Thyroid gland (tissue), 4 donors: ENCODE results near the gene NOL4. TPM values are rescaled to one million over a fixed set of nuclear protein-coding genes. Genes with fewer than 3 reads are reported as not detected.
"Not testable (repeated sequence)": the region's sequence is repeated elsewhere in the genome, so short reads cannot be mapped to it uniquely, and the experiment has no call there.

Experiments
- DNase-seq, 2 donors: peaks; one replicate each; pipeline ENCODE4 v3.0.0-alpha.2; 2019
- H3K27ac ChIP-seq, 3 donors: fragments of 200-600 bp; sonication (generic); 1 replicate in 2 of 3; 2 replicates in 1 of 3; pipeline ENCODE4 v1.5.1; 2016 to 2019; ENCODE audit warnings: mild to moderate bottlenecking in 1 of 3, moderate library complexity in 1 of 3
- H3K27me3 ChIP-seq: fragments of 200-600 bp; sonication (generic); one replicate; pipeline ENCODE4 v1.5.1; 2019
- H3K36me3 ChIP-seq, 2 donors: fragments of 200-600 bp; sonication (generic); one replicate each; pipeline ENCODE4 v1.5.1; 2016 to 2019
- H3K4me1 ChIP-seq, 2 donors: fragments of 200-600 bp; sonication (generic); one replicate each; pipeline ENCODE4 v1.5.1; 2017 to 2019
- H3K4me3 ChIP-seq, 3 donors: fragments of 200-600 bp; sonication (generic); replicated peaks in 1 of 3; 1 replicate in 2 of 3; 2 replicates in 1 of 3; pipeline ENCODE4 v1.5.1; 2016; ENCODE audit warnings: mild to moderate bottlenecking in 1 of 3
- H3K9me3 ChIP-seq: fragments of 200-600 bp; sonication (generic); one replicate; pipeline ENCODE4 v1.5.1; 2017
- POLR2A ChIP-seq, 2 donors: fragments of 450-650 bp; IDR thresholded peaks; one replicate each; pipeline ENCODE4 v1.6.1; 2017; ENCODE audit warnings: antibody characterized with exemption in 2 of 2, mild to moderate bottlenecking in 2 of 2, moderate library complexity in 1 of 2
- WGBS, 2 donors: methylation state at CpG; one replicate each; pipeline ENCODE4 v1.1.5; 2017; 5-methylcytosine and 5-hydroxymethylcytosine counted together
- intact Hi-C: fragments of 100-400 bp; cut with DNase I; formaldehyde crosslinking; loops from one replicate; pipeline ENCODE4 v1.15.1; 2023
- total RNA-seq, 4 donors: library from RNA; depleted of rRNA; stranded (reverse); fragments of >200 nt; gene quantifications; one replicate each; pipeline ENCODE4 v1.2.3, GENCODE V29; 2016
- TF ChIP-seq, protein P1 (sequence below), 6 experiments: fragments of 200-600 bp in 3 of 6; fragments of 450-650 bp in 3 of 6; sonication (generic) in 3 of 6; IDR thresholded peaks; one replicate each; pipeline ENCODE4 v1.5.1; 2016 to 2019; ENCODE audit warnings: antibody characterized with exemption in 6 of 6, mild to moderate bottlenecking in 2 of 6, inconsistent platforms in 1 of 6, moderate library complexity in 1 of 6

Gene NOL4, protein sequence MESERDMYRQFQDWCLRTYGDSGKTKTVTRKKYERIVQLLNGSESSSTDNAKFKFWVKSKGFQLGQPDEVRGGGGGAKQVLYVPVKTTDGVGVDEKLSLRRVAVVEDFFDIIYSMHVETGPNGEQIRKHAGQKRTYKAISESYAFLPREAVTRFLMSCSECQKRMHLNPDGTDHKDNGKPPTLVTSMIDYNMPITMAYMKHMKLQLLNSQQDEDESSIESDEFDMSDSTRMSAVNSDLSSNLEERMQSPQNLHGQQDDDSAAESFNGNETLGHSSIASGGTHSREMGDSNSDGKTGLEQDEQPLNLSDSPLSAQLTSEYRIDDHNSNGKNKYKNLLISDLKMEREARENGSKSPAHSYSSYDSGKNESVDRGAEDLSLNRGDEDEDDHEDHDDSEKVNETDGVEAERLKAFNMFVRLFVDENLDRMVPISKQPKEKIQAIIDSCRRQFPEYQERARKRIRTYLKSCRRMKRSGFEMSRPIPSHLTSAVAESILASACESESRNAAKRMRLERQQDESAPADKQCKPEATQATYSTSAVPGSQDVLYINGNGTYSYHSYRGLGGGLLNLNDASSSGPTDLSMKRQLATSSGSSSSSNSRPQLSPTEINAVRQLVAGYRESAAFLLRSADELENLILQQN
- total RNA-seq = 10 to 100 TPM in 2 of 4 donors, 1 to 10 TPM in 1, under 1 TPM in 1; 0.81 to 14.3 (median 8.7) TPM

DNA sequence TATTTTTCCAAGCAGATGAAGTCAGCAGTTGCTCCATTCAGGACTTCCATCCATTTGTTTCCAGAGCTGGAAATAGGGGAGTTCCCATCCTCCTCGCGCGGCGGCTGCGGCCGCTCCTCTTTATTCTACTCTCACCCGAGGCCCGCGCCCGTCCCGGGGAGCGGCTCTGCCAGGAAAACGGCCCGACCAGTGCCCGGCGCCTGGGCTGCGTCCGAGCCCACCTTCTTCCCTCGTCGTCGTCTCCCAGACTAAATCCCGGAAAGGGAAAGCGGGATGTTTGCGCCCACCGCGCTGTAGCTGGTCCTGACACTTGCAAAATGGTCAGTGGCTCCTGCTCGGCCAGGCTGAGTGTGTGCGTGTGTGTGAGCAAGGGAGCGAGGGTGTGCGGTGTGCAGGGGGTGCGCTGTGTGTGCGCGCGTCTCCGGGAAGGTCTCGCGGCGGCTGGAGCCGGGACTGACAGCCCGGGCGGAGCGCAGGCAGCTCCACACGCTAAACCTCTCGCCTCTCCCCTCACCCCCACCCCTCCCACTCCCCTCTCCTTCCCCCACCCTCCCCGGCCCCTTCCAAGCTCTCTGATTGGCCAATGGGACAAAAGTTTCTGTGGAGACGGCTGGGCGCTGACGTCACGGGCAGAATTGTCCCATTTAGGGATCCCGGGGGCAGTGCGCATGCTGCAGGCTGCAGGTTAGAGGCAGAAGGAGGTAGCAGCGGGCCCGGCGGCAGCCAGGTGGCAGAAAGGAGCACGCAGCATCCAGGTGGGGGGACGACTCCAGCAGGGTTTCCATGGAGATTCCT is at the start of gene NOL4:
Gene NOL4, minus strand, starts transcription at position 491 of the 795 bp plus-strand sequence. CDS start 1,660 bp downstream, outside the sequence.
- Histone ChIP-seq H3K4me1 (peaks cover 3 to 7% of the 10 kb centered on the region in 2 donors), H3K4me3 (peak within 1 kb of the TSS; percentile 18 to 74 (median 44)), H3K9me3 (no peaks in the 10 kb centered on the region), H3K27ac (peak within 1 kb of the TSS in 1 of 3 donors; percentile 60), H3K27me3 (no peaks in the 10 kb centered on the region), H3K36me3 (no peaks in the 10 kb centered on the region)
- intact Hi-C loops = no loop called here
- 0 to 1% methylated on average over 36 to 45 of the region's 56 CpGs for WGBS, 2 donors
- peak; percentile 97 to 98 for DNase-seq
- TF ChIP-seq, protein P1, sequence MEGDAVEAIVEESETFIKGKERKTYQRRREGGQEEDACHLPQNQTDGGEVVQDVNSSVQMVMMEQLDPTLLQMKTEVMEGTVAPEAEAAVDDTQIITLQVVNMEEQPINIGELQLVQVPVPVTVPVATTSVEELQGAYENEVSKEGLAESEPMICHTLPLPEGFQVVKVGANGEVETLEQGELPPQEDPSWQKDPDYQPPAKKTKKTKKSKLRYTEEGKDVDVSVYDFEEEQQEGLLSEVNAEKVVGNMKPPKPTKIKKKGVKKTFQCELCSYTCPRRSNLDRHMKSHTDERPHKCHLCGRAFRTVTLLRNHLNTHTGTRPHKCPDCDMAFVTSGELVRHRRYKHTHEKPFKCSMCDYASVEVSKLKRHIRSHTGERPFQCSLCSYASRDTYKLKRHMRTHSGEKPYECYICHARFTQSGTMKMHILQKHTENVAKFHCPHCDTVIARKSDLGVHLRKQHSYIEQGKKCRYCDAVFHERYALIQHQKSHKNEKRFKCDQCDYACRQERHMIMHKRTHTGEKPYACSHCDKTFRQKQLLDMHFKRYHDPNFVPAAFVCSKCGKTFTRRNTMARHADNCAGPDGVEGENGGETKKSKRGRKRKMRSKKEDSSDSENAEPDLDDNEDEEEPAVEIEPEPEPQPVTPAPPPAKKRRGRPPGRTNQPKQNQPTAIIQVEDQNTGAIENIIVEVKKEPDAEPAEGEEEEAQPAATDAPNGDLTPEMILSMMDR (IDR thresholded peaks at IDR 0.05) = peak in 5 of 6 experiments; percentile 22 to 82 (median 55)
- TF ChIP-seq POLR2A (IDR thresholded peaks at IDR 0.05) = peak in 1 of 2 donors; percentile 75

DNA sequence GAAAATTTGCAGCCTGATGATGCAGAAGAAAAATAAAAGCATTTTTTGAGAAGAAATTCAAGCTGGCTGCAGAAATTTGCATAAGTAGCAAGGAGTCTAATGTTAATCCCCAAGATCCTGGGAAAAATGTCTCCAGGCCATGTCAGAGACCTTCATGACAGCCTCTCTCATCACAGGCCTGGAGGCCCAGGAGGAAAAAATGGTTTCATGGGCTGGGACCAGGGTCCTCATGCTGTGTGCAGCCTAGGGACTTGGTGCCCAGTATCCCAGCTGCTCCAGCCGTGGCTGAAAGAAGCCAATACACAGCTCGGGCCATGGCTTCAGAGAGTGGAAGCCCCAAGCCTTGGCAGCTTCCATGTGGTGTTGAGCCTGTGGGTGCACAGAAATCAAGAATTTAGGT is 41.3 kb upstream of the NOL4 start:
- H3K27ac ChIP-seq, H3K4me3 ChIP-seq, intact Hi-C loops, H3K9me3 ChIP-seq, DNase-seq, H3K4me1 ChIP-seq, H3K27me3 ChIP-seq, H3K36me3 ChIP-seq: not testable (repeated sequence)
- 60 to 76% methylated on average over 1 to 2 of the region's 2 CpGs for WGBS, 2 donors

GRCh38 chr18:34261865-34262780 is 37.4 kb upstream of the NOL4 start:
- no peak for DNase-seq
- Histone ChIP-seq H3K9me3 (no peaks in the 10 kb centered on the region), H3K36me3 (no peaks in the 10 kb centered on the region), H3K4me1 (no peaks in the 10 kb centered on the region), H3K27ac (no peak overlapping the region), H3K27me3 (no peaks in the 10 kb centered on the region), H3K4me3 (no peak overlapping the region)
- WGBS, 2 donors = 70 to 76% methylated on average over 3 of the region's 3 CpGs
- intact Hi-C loops = no loop called here
- TF ChIP-seq, protein P1 (IDR thresholded peaks at IDR 0.05) = no peak
- no peak for TF ChIP-seq POLR2A (IDR thresholded peaks at IDR 0.05)

DNA sequence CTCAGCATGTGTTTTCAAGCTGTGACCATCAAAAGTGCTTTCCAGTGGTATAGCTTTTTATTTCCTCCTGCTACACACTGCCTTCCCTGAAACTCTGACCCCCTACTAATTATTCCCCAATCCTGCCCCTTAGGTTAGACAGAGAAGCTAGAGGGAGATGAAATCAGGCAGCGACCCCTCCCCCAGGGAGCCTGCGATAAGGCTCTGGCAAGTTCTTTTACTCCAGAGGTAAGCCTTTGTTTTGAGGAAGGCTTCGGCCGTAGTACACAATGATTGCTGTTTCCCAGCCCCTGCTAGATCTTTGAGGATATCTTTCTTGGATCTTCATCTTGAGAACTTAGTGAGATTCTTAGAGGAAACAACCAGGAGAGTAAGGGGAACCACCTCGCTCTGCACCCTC is 33.5 kb upstream of the NOL4 start:
- Histone ChIP-seq H3K27me3 (no peaks in the 10 kb centered on the region), H3K27ac (no peak overlapping the region), H3K36me3 (no peaks in the 10 kb centered on the region), H3K9me3 (no peaks in the 10 kb centered on the region), H3K4me1 (no peaks in the 10 kb centered on the region), H3K4me3 (no peak overlapping the region)
- 37 to 42% methylated on average over 5 of the region's 5 CpGs for WGBS, 2 donors
- TF ChIP-seq, protein P1 (IDR thresholded peaks at IDR 0.05) = no peak
- no peak for TF ChIP-seq POLR2A (IDR thresholded peaks at IDR 0.05)
- DNase-seq = no peak
- intact Hi-C loops = no loop called here

DNA sequence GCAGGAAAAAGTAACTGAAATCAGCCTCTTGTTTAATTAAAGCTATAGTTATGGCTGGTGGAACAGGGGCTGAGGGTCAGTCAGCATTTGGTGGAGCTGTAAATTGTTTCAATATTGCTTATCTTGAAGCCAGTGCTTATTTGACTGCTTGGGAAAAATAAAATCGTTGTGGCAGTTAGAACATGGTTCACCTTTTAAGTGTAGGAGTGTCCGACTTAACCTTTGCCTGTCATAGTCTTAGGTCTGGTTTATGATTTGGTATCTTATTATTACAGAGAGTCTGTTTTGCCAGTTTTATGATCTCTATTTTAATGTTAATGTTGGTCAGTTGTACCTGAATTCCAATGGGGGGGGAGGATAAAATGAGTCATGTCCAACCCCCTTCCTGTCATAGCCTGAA is 27.2 kb upstream of the NOL4 start:
- TF ChIP-seq, protein P1 (IDR thresholded peaks at IDR 0.05) = no peak
- TF ChIP-seq POLR2A (IDR thresholded peaks at IDR 0.05) = no peak
- DNase-seq = no peak
- no peak overlapping the region for H3K27ac ChIP-seq
- intact Hi-C loops = no loop called here
- H3K9me3 ChIP-seq = no peaks in the 10 kb centered on the region
- no peaks in the 10 kb centered on the region for H3K4me1 ChIP-seq
- no peaks in the 10 kb centered on the region for H3K27me3 ChIP-seq
- no peaks in the 10 kb centered on the region for H3K36me3 ChIP-seq
- WGBS, 2 donors = 79 to 94% methylated on average over 2 of the region's 2 CpGs
- no peak overlapping the region for H3K4me3 ChIP-seq
